Astrocyte of the spinal cord (primary cell): ENCODE data around the gene JAML.

Experiments used
- DNase-seq: peaks from one replicate; pipeline ENCODE4 v3.0.0; 2011; ENCODE audit warnings: low read depth, low spot score
- H3K4me3 ChIP-seq: 2 replicates; pipeline ENCODE4 v1.5.1; 2011; ENCODE audit warnings: low read depth, mild to moderate bottlenecking, low read length, moderate library complexity
- CTCF ChIP-seq: IDR thresholded peaks from 2 replicates; pipeline ENCODE4 v1.5.1; 2012; ENCODE audit warnings: low read depth, mild to moderate bottlenecking, low read length, inconsistent platforms
- in situ Hi-C: cut with HindIII; loops from 2 replicates; pipeline ENCODE4 v1.10.0; 2017; ENCODE audit warnings: low sequenced_read_pairs

The JAML gene

GRCh38 chr11:118233850-118234249, 9.0 kb upstream of the JAML start:
- no peak for TF ChIP-seq CTCF
- DNase-seq = no peak
- in situ Hi-C loops = no loop called here
- no peak overlapping the region for H3K4me3 ChIP-seq

- H3K4me3 ChIP-seq = no peak overlapping the region
- no peak for DNase-seq
- TF ChIP-seq CTCF = no peak
- in situ Hi-C loops = no loop called here
These were observed 8.6 kb upstream of the JAML start for GRCh38 chr11:118233377-118233776.

GRCh38 chr11:118232659-118233058, 7.8 kb upstream of the JAML start:
- H3K4me3 ChIP-seq = no peak overlapping the region
- no peak for DNase-seq
- TF ChIP-seq CTCF = no peak
- in situ Hi-C loops = no loop called here

GRCh38 chr11:118231461-118231860, 6.7 kb upstream of the JAML start:
- in situ Hi-C loops = no loop called here
- TF ChIP-seq CTCF = no peak
- no peak for DNase-seq
- no peak overlapping the region for H3K4me3 ChIP-seq

GRCh38 chr11:118230088-118230487, 5.3 kb upstream of the JAML start:
- H3K4me3 ChIP-seq = no peak overlapping the region
- DNase-seq = no peak
- TF ChIP-seq CTCF = no peak
- in situ Hi-C loops = no loop called here

- H3K4me3 ChIP-seq = no peak overlapping the region
- no peak for TF ChIP-seq CTCF
- in situ Hi-C loops = no loop called here
- no peak for DNase-seq
These were observed 4.5 kb upstream of the JAML start for GRCh38 chr11:118229274-118229847.
